Medulla oblongata (tissue), 1 donor: ENCODE results near the gene CREBBP.

ENCODE experiments used
- DNase-seq: peaks from one replicate; pipeline ENCODE4 v3.0.0-alpha.2; 2015; ENCODE audit errors: extremely low spot score

CREBBP gene

DNA sequence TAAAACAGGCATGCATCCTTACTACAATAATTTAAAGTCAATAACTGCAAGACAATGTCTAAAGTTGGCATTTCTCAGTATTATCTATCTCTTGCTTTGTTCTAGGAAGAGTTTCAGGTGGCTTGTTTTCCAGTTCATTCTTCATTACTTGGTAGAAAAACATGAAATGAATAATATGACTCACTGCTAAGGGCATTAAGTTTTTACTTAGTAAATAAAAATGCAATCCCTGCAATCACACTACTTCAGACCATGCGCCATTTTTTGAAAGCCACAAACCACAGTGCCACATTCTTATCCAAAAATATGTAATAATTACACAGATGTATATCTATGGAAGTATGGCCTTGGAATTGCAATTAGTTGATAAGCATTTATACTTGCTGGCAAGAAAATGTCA is 55.4 kb downstream of the CREBBP start:
- no peak for DNase-seq

DNA sequence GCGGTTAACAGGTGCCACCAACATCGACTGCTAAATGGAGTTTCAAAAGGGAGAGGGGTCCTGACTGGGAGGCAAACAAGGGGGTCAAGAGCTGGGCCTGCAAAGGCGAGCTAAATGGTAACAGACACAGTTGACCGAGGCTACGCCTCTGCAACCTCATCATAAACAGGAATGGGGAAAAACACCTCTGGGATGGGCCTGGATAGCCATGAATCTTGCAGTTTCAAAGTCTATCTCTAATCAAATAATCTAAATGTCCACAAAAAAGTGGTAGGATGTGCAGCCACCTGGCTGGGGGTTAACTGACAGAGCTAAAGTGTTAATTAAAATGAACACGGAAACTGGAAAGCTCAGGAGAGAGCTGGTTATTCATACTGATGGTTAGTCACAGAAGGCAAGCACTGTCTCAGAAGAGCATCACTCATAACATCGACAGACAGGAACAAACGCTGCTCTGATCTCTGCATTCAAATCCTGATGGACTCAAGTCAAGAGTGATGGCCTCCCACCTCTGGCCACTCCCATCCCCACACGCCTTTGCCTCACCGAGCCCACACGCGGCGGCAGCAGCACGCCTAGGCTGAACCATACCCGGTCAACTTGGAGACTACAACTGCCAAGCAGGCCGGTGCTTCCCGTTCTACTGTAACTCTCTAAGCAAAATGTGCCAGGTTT is 56.3 kb downstream of the CREBBP start:
- no peak for DNase-seq

DNA sequence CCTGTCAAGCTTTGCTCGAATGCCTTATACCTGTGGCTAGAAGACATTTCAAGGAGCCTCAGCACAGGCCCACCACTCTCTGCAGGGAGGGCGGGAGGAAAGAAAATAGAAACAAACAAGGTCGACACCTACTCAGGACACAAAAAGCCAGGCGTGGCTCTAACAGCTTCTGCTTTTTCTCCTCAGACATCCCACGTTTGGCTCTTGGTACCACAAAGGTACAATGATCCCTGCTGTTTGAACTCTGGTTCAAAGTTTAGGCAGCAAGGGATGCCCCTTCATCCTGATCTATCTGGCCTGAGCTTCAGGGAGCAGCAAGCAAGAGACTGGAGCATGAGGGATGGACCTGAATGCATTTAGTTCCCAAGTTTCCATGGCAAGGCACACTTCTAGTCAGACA is 57.1 kb downstream of the CREBBP start:
- no peak for DNase-seq

DNA sequence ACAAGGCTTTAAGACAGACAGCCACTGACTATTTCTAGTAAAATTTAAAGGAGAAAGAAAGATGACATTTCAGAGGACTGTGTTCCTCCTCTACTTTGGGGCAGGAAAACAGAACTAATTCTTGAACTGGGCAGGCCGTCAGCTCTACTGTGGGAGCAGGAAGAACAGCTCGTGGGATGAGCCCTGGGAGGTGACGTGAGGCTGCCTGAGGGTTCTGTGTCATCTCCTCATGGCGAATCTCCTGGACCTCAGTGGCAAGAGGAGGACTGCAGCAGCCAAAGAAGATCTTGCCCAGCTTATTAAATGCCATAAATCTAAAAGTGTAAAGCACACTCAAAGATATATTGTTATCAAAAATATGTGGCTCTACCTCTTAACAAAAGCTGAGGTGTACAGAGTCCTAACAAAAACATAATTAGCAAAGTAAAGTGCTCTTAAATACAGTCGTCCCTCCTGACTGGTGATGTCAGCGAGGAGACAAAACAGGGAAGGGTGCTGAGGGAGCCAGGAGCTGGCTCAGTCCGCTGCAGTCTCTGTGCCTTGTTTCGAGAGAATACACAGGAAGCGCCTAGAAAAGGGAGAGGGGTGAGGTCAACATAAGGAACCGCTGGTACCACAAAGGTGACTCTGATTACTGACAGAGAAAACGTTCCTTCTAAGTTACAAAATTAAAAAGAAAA is 58.0 kb downstream of the CREBBP start:
- DNase-seq: no peak

DNA sequence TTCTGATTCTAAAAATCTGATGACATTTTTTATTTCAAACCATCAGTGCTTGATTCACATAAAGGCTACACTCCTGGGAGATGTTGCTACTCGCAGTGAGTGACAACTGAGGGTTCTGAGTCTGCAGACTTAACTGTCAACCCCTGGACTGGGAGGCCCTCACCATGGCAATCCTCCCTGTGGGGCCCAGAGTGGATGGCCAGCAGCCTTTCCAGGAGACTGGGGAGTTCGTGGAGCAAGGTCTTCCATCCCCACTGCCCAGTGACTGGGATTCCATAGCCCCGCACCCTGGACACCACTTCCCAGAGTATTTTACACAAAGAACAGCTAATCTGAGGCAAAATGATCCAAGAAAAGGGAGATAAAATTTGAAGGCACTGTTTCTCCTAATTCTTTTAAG is 59.3 kb downstream of the CREBBP start:
- no peak for DNase-seq

DNA sequence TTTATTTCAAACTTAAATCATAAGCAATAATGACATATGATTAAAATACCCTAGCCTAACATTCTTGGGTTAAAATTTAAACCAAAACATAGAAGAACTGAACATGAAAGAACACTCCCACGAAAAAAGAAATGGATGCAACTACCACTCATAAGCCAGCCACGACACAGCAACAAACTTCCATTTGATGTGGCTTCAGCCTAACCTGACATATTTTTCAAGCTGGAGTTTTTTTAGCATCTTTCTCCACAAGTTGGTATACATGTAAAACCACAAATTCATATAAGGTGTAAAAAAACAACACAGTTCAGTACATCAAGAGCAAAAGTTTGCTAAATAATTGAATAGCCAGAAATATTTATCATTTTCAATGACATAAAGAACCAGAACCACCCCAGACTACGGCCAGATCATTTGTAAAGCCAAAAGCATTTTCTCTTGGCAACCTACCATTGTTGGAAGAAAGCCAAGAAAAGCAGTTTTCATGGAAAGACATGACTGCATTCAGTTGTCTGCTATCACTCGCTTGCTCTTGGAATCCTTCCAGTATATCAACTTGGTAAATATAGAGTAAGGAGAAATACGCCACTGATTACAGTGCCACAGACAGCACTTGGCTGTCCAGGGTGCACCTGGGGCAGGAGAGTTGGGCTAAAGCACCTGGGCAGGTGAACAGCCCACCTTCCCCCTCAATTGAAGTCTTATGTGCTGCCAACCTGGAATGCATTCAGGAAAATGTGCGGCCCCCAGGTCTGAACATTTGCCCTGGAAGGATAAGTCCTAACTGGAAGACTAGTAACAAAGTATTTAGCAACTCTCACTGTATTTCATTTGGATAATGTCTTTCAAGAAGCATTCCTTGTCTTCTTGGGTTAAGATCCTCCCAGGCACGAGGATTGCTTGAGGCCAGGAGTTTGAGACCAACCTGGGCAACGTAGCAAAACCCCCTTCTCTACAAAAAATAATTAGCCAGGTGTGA is 60.5 kb downstream of the CREBBP start:
- peak; percentile 26 for DNase-seq

DNA sequence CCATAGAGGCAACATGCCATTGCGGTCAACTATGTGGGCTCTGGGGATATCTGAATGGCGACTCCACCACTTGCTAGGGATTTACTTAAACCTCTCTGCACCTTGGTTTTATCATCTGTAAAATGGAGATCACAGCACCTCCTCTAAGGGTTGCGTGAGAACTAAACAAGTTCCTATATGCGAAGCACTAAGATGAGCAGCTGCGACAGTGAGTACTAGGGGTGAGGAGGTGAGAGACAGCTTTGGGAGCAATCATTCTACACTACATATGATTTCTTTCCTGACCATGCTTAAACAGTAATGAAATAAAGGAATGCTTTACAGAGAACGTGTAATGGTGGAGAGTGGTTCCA is 61.4 kb downstream of the CREBBP start:
- DNase-seq: no peak

DNA sequence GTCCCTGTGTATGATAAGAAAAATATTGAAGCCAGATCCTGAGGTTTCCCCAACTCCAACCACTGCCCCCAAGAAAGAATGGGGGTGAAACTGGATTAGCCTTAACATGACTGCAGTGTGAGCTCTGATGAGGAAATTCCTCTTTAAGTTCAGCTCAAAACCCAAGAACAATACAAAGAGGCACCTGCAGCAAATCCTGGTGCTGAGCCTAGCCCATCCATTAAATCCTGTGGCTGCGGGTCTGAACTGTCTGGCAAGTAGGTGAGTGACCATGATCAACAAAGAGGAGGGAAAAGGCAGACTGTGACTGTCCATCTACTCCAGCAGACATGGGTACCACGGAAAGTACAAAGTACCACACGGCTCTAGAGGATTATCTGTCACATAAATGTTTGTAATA is 64.2 kb downstream of the CREBBP start:
- no peak for DNase-seq

DNA sequence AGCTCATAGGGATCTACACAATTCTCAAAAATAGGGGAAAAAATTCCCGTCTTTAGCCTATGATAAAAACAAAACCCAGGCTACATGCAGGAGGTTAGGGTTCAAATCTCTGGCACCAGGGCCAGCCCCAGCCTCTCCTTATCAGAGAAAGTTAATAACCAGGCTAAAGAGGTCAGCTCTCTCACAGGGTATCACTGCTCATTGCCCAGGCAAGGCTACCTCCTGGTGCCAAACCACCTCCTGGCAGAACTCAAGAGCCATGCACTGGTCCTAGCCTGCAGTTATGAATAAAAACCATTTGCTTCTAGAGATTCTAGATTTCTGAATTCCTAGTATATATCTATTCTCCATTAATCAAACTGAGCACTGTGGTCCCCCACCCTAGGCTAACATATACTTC is 65.8 kb downstream of the CREBBP start:
- DNase-seq: no peak

DNA sequence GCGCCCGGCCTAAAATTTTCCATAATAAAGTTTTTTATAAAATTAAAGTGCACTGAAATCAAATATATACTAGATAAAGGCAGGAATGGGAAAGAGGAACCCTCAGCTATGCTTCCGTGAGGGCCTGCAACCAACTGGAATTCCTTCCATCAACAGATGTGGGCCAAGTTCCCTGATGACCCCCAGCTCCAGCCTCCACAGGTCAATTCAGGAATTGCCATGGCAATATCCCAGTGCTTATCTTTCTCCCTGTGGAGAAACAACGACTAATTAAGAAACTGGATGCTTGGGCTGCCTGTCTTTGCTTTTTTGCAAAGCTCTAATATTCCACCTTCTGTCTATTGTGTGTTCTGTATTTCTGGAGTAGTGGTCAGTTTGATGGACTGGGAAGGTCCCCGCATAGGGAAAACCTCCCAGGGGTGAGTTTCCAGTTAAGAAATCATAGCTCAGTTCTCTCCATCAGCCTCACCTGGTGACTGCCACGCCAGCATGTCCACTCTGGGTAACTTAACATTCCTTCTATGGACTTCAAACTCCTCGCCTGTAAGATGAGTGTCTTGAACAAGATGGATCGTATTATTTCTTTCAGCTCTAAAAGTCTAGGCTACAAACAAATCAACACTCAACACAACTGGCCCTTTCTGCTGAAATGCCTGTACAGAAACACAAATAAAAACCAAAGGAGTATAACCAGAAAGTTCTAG is 67.9 kb downstream of the CREBBP start:
- DNase-seq: no peak

DNA sequence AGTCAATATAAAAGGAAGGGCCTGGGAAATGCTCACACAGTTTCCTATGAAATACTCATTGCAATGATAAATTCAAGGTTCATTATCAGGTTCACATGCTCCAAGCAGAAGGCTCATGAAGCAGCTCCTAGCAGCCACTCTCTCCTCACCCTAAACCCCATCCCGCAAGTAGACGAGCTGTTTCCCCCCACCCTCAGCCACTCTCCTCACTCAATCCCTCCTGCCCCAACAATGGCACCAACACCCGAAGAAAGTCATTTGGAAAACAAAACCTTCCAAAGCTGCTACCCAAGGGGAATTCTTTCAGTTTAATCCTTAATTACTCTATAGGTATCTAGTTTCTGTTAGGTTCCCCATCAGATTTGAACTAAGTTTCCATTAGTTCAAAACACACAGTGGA is 69.7 kb downstream of the CREBBP start:
- no peak for DNase-seq

DNA sequence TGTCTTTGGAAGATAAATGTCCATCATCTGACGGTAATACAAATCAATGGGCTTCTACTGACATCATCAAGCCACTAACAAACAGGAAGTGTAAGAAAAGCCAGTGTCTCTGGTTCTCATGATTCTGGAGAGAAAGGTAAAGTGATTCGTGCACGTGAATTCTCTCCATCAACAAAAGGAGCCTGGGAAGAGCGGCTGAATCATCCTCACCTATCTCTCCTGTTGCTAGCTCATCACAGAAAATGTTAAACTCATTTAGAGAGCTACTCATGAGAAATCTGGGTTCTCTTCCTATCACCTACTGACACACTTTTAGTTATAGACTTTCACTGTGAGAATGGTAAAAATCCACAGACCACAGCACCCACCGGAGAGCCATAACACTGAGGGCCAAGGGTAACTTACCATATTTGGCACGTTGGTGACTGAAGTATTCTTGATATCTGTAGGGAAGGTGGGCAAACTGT is 70.3 kb downstream of the CREBBP start:
- no peak for DNase-seq

DNA sequence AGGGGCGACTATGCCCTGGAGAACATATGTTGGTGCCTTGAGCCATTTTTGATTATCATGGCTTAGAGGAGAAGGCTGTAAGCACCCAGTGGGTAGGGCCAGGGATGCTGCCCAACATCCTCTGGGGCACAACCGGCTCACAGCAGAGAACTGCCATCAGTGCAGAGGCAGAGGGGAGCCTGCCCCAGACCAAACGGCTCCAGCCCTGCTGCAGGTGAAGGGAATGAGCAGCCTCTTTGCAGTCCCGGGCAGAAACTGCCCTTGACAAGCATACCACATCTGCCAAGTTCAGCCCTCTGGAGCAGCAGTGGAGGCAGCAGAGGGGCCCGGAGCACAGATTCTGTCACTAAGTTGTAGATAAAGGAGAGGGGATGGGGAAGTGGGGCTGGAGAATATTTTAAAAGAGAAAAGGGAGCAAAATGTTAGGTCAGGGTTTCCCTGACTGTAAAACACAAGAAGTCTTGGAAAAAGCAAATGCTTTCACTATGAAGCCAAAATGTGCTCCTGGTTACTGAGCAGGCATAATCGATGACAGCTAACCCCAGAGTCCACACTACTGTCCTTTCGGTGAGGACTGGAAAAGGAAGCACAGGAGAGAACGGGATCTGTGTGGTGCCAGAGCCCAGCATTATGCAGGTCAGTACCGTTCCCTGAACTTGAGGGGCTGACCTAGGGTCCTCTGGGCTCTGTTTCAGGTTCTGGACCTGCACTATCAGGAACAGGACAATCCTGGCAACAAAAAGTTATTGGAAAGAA is 72.0 kb downstream of the CREBBP start:
- DNase-seq: no peak

DNA sequence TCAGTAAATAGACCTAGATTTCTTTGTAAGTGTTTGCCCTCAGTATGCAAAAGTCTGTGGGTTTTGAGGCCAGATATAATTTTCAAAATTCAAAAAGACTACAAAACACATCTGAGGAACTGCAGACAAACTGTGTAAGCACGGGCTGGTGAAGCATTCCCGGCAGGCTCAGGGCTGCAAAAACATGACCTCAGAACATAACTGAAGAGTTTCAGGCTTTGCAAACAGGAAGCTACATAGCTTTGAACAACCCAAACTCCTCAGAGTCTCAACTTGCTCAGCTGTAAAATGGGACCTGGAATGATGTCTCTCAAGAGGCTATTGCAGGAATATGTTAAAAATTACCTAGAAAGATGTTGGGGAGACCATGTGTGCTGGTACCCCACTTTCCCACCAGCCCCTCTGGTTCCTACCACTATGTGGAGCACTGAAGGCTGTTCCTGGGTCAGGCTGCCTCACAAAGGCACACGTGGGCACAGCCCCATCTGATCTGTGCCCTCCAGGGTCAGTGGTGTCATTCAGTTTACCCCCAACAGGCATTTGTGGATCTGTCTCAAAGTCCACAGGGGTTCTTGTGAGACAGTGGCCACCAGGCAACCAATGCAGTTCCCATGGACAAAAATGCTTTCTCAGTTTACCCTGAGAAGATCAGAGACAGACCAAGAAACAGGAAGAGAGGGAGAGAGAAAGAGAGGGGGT is 72.9 kb downstream of the CREBBP start:
- DNase-seq: no peak

DNA sequence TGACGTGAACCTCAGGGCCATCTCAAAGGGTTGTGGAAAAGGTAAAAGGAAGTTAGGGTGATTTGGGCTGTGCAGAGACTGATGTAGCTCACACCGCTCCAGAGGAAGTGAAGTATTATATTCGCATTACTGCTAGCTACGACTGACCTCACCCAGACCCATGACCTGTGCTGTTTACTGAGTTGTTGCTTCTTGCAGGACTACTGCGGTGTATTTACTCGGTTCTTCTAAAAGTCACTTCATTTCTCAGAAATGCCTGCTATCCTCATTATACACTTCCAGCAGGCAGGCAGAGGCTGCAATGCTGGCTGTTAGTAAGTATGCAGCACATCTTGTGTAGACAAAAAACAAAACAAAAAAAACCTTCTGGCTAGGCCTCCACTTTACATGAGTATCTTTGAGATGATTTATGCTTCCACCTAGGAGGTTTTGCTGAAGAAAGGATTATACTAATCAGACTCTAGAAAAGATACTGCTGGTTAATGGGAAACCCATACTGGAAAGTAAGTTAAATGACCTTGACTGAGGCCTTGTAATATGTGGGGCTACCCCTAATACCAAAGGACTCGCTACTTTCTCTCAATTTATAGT is 76.0 kb downstream of the CREBBP start:
- no peak for DNase-seq

DNA sequence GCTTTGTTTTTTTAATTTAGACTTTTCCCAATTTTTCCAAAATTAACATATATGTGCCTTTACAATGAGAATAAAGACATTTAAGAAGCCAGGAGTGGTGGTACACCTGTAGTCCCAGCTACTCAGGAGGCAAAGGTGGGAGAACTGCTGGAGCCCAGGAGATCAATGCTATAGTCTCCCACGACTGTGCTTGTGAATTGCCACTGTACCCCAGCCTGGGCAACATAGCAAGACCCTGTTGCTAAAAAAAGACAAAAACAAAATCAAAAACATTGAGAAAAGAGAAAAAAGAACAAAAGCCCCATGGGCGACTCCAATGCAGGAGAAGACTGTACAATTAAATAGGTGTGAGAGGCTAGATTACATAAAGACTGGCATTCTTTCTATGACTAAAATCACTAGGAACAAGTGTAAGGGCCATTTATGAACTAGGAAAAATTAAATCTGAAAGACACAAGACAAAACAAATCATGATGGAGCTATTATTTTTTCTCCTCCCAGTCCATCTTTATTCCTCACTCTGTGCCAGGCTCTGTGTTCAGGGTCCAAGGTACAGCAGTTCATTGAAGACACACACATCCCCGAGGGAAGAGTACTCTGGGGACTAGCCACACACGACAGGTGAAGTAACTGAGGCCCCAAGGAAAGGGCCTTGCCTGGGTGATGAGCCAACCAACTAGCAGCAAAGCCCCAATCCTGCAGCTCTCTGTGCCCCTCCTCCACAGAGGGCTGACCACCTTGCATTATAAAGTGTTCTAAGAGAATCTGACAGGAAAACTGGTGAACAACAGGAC is 79.8 kb downstream of the CREBBP start:
- no peak for DNase-seq

DNA sequence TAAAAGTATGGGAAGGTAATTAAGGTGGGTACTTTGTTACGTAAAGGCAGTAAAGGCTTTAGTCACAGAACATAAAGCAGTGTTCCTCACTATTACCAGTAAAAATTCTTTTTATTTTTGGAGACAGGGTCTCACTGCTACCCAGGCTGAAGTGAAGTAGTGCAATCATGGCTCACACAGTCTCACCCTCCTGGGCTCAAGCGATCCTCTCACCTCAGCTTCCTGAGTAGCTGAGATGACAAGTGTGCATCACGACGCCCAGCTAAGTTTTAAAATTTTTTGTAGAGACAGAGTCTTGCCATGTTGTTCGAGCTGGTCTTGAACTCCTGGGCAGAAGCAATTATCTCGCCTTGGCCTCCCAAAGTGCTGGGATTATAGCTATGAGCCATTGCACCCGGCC is 80.5 kb downstream of the CREBBP start:
- no peak for DNase-seq

DNA sequence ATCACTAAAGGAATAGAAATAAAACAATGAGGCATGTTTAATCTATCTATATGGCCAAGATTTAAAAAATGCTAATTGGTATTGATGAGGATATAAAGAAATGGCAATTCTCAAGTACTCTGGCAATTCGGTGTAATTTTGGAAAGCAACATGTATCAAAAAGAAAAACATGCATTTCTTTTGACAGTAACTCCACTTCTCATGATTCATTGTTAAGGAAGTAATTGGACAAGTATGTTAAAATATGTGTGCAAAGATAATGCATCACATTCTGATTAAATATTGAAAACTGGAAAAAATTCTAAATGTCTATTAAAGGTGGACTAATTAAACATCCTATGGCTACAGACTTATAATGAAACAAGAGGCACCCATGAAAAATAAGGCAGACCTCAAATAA is 81.2 kb downstream of the CREBBP start:
- DNase-seq: no peak

DNA sequence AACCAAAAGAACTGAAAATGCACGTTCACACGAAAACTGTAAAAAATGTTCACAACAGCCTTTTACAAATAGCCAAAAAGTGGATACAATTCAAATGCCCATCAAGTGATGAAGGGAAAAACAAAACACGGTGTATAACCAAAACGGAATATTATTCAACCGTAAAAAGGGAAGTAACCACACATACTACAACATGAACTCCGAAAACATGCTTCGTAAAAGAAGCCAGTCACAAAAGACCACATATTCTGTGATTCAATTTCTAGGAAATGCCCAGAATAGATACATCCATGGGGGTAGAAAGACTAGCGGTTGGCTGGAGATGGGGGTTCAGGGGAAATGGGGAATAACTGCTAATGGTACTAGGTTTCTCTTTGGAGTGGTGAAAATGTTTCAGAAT is 81.7 kb downstream of the CREBBP start:
- DNase-seq: no peak
